Measurements from ENCODE around the gene TNFSF13.

DNA sequence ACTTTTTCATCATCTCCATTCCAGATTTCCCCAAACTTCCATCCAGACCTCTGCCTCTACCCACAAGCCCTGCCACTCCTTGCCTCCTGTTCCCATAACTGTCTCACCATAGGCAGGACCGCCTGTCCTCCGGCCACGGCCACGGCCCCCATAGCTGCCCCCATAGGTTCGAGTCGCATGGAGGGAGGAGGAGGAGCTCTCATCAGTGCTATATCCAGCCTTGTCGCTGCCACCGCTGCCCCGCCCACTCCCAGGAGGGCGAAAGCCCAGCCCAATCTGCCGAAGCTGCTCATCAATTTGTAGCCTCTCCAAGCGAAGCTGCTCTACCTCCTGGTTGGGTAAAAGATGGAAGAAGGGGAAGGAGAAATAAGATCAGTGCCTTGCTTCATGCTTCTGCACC lies 34.7 kb downstream of the TNFSF13 start:
- TF ChIP-seq, protein P1, sequence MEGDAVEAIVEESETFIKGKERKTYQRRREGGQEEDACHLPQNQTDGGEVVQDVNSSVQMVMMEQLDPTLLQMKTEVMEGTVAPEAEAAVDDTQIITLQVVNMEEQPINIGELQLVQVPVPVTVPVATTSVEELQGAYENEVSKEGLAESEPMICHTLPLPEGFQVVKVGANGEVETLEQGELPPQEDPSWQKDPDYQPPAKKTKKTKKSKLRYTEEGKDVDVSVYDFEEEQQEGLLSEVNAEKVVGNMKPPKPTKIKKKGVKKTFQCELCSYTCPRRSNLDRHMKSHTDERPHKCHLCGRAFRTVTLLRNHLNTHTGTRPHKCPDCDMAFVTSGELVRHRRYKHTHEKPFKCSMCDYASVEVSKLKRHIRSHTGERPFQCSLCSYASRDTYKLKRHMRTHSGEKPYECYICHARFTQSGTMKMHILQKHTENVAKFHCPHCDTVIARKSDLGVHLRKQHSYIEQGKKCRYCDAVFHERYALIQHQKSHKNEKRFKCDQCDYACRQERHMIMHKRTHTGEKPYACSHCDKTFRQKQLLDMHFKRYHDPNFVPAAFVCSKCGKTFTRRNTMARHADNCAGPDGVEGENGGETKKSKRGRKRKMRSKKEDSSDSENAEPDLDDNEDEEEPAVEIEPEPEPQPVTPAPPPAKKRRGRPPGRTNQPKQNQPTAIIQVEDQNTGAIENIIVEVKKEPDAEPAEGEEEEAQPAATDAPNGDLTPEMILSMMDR (conservative IDR thresholded peaks at IDR 0.05): no peak
- TF ChIP-seq EZH2 (IDR thresholded peaks at IDR 0.05; ENCODE audit: low read depth): no peak

Data from PC-9 (cell line).